Neural cell (in vitro differentiated cells): ENCODE results near the gene KCTD16. TPM values are rescaled to one million over a fixed set of nuclear protein-coding genes. Genes with fewer than 3 reads are reported as not detected.

Experiments used
- H2AFZ ChIP-seq: fragments of 200-600, 300-800 bp; sonication (generic), shearing (Covaris generic); 2 replicates; pipeline ENCODE4 v1.6.0; 2014; ENCODE audit warnings: low read depth, mild to moderate bottlenecking, antibody characterized with exemption, low read length, moderate library complexity
- H3F3A ChIP-seq: fragments of 200-600 bp; shearing (Covaris generic); 2 replicates; pipeline ENCODE4 v1.6.1; 2016; ENCODE audit warnings: mild to moderate bottlenecking, moderate library complexity, mixed read lengths, antibody characterized with exemption, low read length; ENCODE audit not compliant: insufficient read depth, poor library complexity, severe bottlenecking
- H3K27ac ChIP-seq: fragments of 200-600, 300-800 bp; sonication (generic), shearing (Covaris generic); 2 replicates; pipeline ENCODE4 v1.5.1; 2014; ENCODE audit warnings: mild to moderate bottlenecking, low read length, moderate library complexity
- H3K27me3 ChIP-seq: fragments of 300-800, 200-600 bp; sonication (generic), shearing (Covaris generic); 2 replicates; pipeline ENCODE4 v1.6.0; 2014; ENCODE audit warnings: mild to moderate bottlenecking, low read depth, low read length, moderate library complexity; ENCODE audit not compliant: insufficient read depth
- H3K36me3 ChIP-seq: fragments of 300-800, 200-600 bp; sonication (generic), shearing (Covaris generic); 2 replicates; pipeline ENCODE4 v1.5.1; 2014; ENCODE audit warnings: mild to moderate bottlenecking, antibody characterized with exemption, low read length, moderate library complexity; ENCODE audit not compliant: insufficient read depth
- H3K4me2 ChIP-seq: fragments of 300-800, 200-600 bp; sonication (generic), shearing (Covaris generic); 2 replicates; pipeline ENCODE4 v1.6.0; 2014; ENCODE audit warnings: mild to moderate bottlenecking, low read length
- H3K4me3 ChIP-seq: fragments of 300-800, 200-600 bp; sonication (generic), shearing (Covaris generic); 2 replicates; pipeline ENCODE4 v1.5.1; 2014; ENCODE audit warnings: mild to moderate bottlenecking, low read length, moderate library complexity
- H3K79me2 ChIP-seq: fragments of 200-600 bp; shearing (Covaris generic); replicated peaks from 2 replicates; pipeline ENCODE4 v1.6.0; 2014; ENCODE audit warnings: mild to moderate bottlenecking, low read length, moderate library complexity; ENCODE audit not compliant: insufficient read depth
- H3K9ac ChIP-seq: fragments of 300-800, 200-600 bp; sonication (generic), shearing (Covaris generic); 2 replicates; pipeline ENCODE4 v1.6.1; 2016; ENCODE audit warnings: mild to moderate bottlenecking, low read length, mixed read lengths
- H3K9me2 ChIP-seq: fragments of 200-600 bp; shearing (Covaris generic); 2 replicates; pipeline ENCODE4 v1.6.1; 2016; ENCODE audit warnings: mild to moderate bottlenecking, low read length, mixed read lengths; ENCODE audit not compliant: insufficient read depth
- H3K9me3 ChIP-seq: fragments of 200-600, 300-800 bp; sonication (generic), shearing (Covaris generic); 2 replicates; pipeline ENCODE4 v1.6.1; 2016; ENCODE audit warnings: mild to moderate bottlenecking, mixed run types, low read length, moderate library complexity, mixed read lengths
- H4K20me1 ChIP-seq: fragments of 200-600 bp; shearing (Covaris generic); 2 replicates; pipeline ENCODE4 v1.6.1; 2016; ENCODE audit warnings: mild to moderate bottlenecking, mixed run types; ENCODE audit not compliant: insufficient read depth
- EP300 ChIP-seq: fragments of 450-650 bp; conservative IDR thresholded peaks from 2 replicates; pipeline ENCODE4 v1.6.1; 2014; ENCODE audit warnings: antibody characterized with exemption, mild to moderate bottlenecking, moderate library complexity; ENCODE audit not compliant: poor library complexity, severe bottlenecking
- EZH2 ChIP-seq: fragments of 200-600, 300-800 bp; shearing (Covaris generic), sonication (generic); IDR thresholded peaks from 2 replicates; pipeline ENCODE4 v1.6.1; 2014; ENCODE audit warnings: antibody characterized with exemption, low read length, borderline replicate concordance, mild to moderate bottlenecking; ENCODE audit not compliant: insufficient read depth, poor library complexity, severe bottlenecking
- MXI1 ChIP-seq: fragments of 450-650 bp; conservative IDR thresholded peaks from 2 replicates; pipeline ENCODE4 v1.6.1; 2014; ENCODE audit warnings: antibody characterized with exemption, mild to moderate bottlenecking; ENCODE audit not compliant: poor library complexity, severe bottlenecking
- POLR2AphosphoS5 ChIP-seq: IDR thresholded peaks from 2 replicates; pipeline ENCODE4 v1.6.1; 2012
- RAD21 ChIP-seq: fragments of 450-650 bp; conservative IDR thresholded peaks from 2 replicates; pipeline ENCODE4 v1.6.1; 2014; ENCODE audit warnings: antibody characterized with exemption, mild to moderate bottlenecking, moderate library complexity
- SMC3 ChIP-seq: fragments of 450-650 bp; conservative IDR thresholded peaks from 2 replicates; pipeline ENCODE4 v1.6.1; 2014; ENCODE audit warnings: antibody characterized with exemption, mild to moderate bottlenecking, moderate library complexity; ENCODE audit not compliant: poor library complexity
- TAF1 ChIP-seq: IDR thresholded peaks from 2 replicates; pipeline ENCODE4 v1.6.1; 2012; ENCODE audit warnings: low read depth
- polyA plus RNA-seq: library from polyadenylated mRNA; depleted of rRNA; stranded (reverse); fragments of >200 nt; gene quantifications from 2 replicates; pipeline ENCODE4 v1.2.3, GENCODE V29; 2014
- TF ChIP-seq, protein P1 (sequence below): IDR thresholded peaks from 2 replicates; pipeline ENCODE4 v1.6.1; 2012; ENCODE audit warnings: borderline replicate concordance
- TF ChIP-seq, protein P2 (sequence below): fragments of 450-650 bp; IDR thresholded peaks from 2 replicates; pipeline ENCODE4 v1.5.1; 2014; ENCODE audit warnings: antibody characterized with exemption, mild to moderate bottlenecking, moderate library complexity; ENCODE audit not compliant: poor library complexity, severe bottlenecking

Gene KCTD16
- polyA plus RNA-seq, 1 donor from 2014 or later: 7.1 TPM

DNA sequence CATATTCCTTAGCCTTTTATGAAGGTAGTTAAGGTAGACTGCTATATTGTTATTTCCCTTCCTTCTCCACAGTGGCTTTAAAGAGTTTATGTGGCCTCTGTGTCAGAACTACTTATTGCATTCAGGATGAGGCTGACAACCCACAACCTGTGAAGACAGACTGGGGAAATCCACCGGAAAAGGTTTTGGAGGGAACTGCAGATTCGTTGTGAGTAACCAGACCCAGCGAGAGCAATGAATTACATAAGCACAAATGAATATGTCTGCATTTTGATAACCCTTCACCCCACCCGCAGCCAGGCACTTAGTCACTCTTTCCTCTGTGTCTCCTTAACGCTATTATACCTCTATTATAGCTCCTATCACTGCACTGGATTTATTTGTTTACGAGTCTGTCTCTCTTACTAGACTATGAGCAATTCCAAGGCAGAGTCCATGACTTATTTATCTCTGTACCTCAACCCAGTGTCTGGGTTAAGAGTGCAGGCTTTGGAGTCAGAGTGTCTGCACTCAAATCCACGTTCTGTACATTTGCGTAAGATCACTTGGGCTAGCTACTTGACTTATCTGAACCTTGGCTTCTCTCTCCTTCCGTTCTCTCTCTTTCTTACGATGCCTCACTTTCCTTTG, 19.2 kb downstream of the KCTD16 start:
- Histone ChIP-seq H3K4me2 (no peak overlapping the region), H3K27ac (no peak overlapping the region), H3F3A (no peaks in the 10 kb centered on the region), H3K79me2 (no peaks in the 10 kb centered on the region), H3K27me3 (no peaks in the 10 kb centered on the region), H3K4me3 (no peak overlapping the region), H4K20me1 (no peaks in the 10 kb centered on the region), H3K9ac (no peak overlapping the region), H3K36me3 (no peaks in the 10 kb centered on the region), H3K9me3 (no peaks in the 10 kb centered on the region), H3K9me2 (no peaks in the 10 kb centered on the region), H2AFZ (no peak overlapping the region)
- no peak for TF ChIP-seq EZH2
- TF ChIP-seq, protein P1, sequence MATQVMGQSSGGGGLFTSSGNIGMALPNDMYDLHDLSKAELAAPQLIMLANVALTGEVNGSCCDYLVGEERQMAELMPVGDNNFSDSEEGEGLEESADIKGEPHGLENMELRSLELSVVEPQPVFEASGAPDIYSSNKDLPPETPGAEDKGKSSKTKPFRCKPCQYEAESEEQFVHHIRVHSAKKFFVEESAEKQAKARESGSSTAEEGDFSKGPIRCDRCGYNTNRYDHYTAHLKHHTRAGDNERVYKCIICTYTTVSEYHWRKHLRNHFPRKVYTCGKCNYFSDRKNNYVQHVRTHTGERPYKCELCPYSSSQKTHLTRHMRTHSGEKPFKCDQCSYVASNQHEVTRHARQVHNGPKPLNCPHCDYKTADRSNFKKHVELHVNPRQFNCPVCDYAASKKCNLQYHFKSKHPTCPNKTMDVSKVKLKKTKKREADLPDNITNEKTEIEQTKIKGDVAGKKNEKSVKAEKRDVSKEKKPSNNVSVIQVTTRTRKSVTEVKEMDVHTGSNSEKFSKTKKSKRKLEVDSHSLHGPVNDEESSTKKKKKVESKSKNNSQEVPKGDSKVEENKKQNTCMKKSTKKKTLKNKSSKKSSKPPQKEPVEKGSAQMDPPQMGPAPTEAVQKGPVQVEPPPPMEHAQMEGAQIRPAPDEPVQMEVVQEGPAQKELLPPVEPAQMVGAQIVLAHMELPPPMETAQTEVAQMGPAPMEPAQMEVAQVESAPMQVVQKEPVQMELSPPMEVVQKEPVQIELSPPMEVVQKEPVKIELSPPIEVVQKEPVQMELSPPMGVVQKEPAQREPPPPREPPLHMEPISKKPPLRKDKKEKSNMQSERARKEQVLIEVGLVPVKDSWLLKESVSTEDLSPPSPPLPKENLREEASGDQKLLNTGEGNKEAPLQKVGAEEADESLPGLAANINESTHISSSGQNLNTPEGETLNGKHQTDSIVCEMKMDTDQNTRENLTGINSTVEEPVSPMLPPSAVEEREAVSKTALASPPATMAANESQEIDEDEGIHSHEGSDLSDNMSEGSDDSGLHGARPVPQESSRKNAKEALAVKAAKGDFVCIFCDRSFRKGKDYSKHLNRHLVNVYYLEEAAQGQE: no peak
- TF ChIP-seq, protein P2, sequence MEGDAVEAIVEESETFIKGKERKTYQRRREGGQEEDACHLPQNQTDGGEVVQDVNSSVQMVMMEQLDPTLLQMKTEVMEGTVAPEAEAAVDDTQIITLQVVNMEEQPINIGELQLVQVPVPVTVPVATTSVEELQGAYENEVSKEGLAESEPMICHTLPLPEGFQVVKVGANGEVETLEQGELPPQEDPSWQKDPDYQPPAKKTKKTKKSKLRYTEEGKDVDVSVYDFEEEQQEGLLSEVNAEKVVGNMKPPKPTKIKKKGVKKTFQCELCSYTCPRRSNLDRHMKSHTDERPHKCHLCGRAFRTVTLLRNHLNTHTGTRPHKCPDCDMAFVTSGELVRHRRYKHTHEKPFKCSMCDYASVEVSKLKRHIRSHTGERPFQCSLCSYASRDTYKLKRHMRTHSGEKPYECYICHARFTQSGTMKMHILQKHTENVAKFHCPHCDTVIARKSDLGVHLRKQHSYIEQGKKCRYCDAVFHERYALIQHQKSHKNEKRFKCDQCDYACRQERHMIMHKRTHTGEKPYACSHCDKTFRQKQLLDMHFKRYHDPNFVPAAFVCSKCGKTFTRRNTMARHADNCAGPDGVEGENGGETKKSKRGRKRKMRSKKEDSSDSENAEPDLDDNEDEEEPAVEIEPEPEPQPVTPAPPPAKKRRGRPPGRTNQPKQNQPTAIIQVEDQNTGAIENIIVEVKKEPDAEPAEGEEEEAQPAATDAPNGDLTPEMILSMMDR: no peak
- TF ChIP-seq RAD21: no peak
- no peak for TF ChIP-seq SMC3
- no peak for TF ChIP-seq EP300
- TF ChIP-seq MXI1: no peak
- TF ChIP-seq POLR2AphosphoS5: no peak
- TF ChIP-seq TAF1: no peak

DNA sequence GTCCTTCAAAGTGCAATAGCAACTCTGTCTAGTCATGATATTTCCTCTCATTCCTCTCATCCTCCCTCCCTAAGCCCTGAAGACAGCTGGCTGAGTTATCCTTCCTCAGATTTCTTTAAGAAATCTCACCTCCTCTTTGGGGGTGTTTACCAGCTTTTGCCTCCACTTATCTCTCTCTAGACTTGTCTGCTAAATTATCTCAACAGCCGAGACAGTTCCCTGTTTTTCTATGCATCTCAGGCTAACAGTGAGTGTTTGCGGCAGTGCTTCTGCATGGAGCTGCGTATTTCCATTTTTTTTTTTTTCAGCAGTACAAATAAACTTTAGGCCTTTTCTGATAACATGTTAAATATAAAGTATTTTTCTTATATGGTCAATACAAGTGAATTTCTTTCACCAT, 20.9 kb downstream of the KCTD16 start:
- no peak overlapping the region for H3K4me3 ChIP-seq
- H3K27me3 ChIP-seq: no peaks in the 10 kb centered on the region
- H3K27ac ChIP-seq: no peak overlapping the region
- no peaks in the 10 kb centered on the region for H3F3A ChIP-seq
- H3K36me3 ChIP-seq: no peaks in the 10 kb centered on the region
- H3K79me2 ChIP-seq: no peaks in the 10 kb centered on the region
- H3K9ac ChIP-seq: no peak overlapping the region
- no peaks in the 10 kb centered on the region for H3K9me3 ChIP-seq
- H2AFZ ChIP-seq: no peak overlapping the region
- no peaks in the 10 kb centered on the region for H3K9me2 ChIP-seq
- no peak for TF ChIP-seq EZH2
- no peak for TF ChIP-seq SMC3
- no peak for TF ChIP-seq MXI1
- TF ChIP-seq TAF1: no peak
- TF ChIP-seq, protein P2: no peak
- TF ChIP-seq EP300: no peak
- no peak overlapping the region for H3K4me2 ChIP-seq
- H4K20me1 ChIP-seq: no peaks in the 10 kb centered on the region
